ENCODE data around the gene LRBA.

DNA sequence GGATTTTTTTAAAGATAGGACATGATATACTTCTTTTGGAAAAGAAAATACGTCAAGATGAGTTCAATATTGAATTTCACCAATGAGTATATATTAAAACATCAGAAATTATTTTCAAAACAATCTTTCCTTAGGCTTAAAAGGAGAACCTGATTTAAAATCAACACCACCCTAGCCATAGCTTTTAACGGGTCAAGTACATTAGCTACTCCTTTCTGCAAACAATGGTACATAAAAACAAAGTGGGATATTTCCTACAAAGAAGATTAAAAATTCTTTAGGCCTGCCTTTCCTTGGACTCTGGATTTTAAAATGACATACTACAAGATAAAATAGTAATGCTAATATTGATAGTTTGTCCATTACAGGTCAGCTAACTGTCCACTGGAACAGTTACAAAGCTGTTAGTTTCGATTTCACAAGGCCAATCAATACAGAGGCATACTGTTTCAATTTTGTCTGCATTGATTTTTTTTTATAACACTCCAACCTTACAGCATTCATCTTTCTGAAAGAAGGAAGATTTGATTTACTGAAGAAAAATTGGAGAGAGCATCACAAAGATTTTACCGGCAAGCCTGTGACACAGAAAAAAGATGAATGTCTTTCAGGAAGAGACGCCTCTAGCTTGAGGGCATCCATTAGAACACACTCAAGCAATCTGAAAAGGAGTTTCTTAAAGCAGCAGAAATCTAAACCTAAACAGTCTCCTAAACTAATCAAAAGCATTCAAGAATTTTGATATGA is 335.9 kb downstream of the LRBA start:
- TF ChIP-seq, protein P1, sequence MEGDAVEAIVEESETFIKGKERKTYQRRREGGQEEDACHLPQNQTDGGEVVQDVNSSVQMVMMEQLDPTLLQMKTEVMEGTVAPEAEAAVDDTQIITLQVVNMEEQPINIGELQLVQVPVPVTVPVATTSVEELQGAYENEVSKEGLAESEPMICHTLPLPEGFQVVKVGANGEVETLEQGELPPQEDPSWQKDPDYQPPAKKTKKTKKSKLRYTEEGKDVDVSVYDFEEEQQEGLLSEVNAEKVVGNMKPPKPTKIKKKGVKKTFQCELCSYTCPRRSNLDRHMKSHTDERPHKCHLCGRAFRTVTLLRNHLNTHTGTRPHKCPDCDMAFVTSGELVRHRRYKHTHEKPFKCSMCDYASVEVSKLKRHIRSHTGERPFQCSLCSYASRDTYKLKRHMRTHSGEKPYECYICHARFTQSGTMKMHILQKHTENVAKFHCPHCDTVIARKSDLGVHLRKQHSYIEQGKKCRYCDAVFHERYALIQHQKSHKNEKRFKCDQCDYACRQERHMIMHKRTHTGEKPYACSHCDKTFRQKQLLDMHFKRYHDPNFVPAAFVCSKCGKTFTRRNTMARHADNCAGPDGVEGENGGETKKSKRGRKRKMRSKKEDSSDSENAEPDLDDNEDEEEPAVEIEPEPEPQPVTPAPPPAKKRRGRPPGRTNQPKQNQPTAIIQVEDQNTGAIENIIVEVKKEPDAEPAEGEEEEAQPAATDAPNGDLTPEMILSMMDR (IDR thresholded peaks at IDR 0.05; ENCODE audit: low read length), result no peak
- no peak for TF ChIP-seq EZH2 (optimal IDR thresholded peaks at IDR 0.05; ENCODE audit: low read depth, low read length)

Measured in MM.1S (cell line).